HEK293 (cell line): Measurements from ENCODE around the gene ZSCAN2.

Experiments used
- CTCF ChIA-PET: fragments of 350-600 bp; formaldehyde crosslinking; extraction: SDS; loops from one replicate; lab custom pipeline; 2021; ENCODE audit warnings: antibody characterized with exemption; lab: Yijun Ruan, JAX
- POLR2A ChIA-PET: fragments of 300-600 bp; formaldehyde crosslinking; extraction: SDS; loops from one replicate; lab custom pipeline; 2020; ENCODE audit warnings: antibody characterized with exemption, inconsistent platforms; lab: Yijun Ruan, JAX
- H3K27ac ChIP-seq: fragments of 200-500 bp; sonication (Bioruptor generic); 2 replicates; pipeline ENCODE4 v1.5.1; 2014; ENCODE audit warnings: low read depth, low read length, control low read depth, inconsistent platforms; ENCODE audit errors: extremely low read depth
- H3K36me3 ChIP-seq, 2 experiments: fragments of 200-500 bp in 1 of 2; sonication (Bioruptor generic) in 1 of 2; 1 replicate in 1 of 2; 2 replicates in 1 of 2; pipeline ENCODE4 v1.5.1; 2014 to 2017; ENCODE audit warnings: inconsistent platforms in 2 of 2, low read length in 2 of 2; ENCODE audit not compliant: control insufficient read depth in 2 of 2, insufficient read depth in 1 of 2
- H3K4me1 ChIP-seq: fragments of 200-500 bp; sonication (Bioruptor generic); 2 replicates; pipeline ENCODE4 v1.5.1; 2014; ENCODE audit warnings: mild to moderate bottlenecking, low read length, inconsistent platforms; ENCODE audit not compliant: control insufficient read depth, insufficient read depth
- H3K4me3 ChIP-seq: 2 replicates; pipeline ENCODE4 v1.5.1; 2011; ENCODE audit warnings: low read depth, mild to moderate bottlenecking, control low read depth, low read length, moderate library complexity
- H3K9me3 ChIP-seq: fragments of 200-500 bp; sonication (Bioruptor generic); 2 replicates; pipeline ENCODE4 v1.5.1; 2014; ENCODE audit warnings: low read depth, low read length, inconsistent platforms; ENCODE audit not compliant: control insufficient read depth, insufficient read depth
- GLIS2 ChIP-seq: fragments of 450-650 bp; formaldehyde crosslinking; IDR thresholded peaks from 2 replicates; pipeline ENCODE4 v1.5.1; 2016; ENCODE audit warnings: missing biosample characterization, missing genetic modification characterization
- HOXD13 ChIP-seq: sonication (generic); formaldehyde crosslinking; IDR thresholded peaks from 2 replicates; pipeline ENCODE4 v1.8.0; 2022; ENCODE audit warnings: missing genetic modification reagents, borderline replicate concordance
- SALL2 ChIP-seq: fragments of 450-650 bp; formaldehyde crosslinking; IDR thresholded peaks from 2 replicates; pipeline ENCODE4 v1.5.0; 2017; ENCODE audit warnings: missing biosample characterization, mild to moderate bottlenecking, missing genetic modification characterization, borderline replicate concordance
- ZBTB17 ChIP-seq: fragments of 450-650 bp; formaldehyde crosslinking; IDR thresholded peaks from 2 replicates; pipeline ENCODE4 v1.5.1; 2016; ENCODE audit warnings: missing biosample characterization, missing genetic modification characterization
- ZBTB7A ChIP-seq: fragments of 450-650 bp; formaldehyde crosslinking; IDR thresholded peaks from 2 replicates; pipeline ENCODE4 v1.5.1; 2016; ENCODE audit warnings: low read depth, missing biosample characterization, missing genetic modification characterization
- ZEB2 ChIP-seq: fragments of 450-650 bp; formaldehyde crosslinking; IDR thresholded peaks from 2 replicates; pipeline ENCODE4 v1.5.1; 2016; ENCODE audit warnings: missing biosample characterization, missing genetic modification characterization
- ZFP37 ChIP-seq: fragments of 450-650 bp; formaldehyde crosslinking; IDR thresholded peaks from 2 replicates; pipeline ENCODE4 v1.5.1; 2016; ENCODE audit warnings: missing biosample characterization, missing genetic modification characterization
- ZNF138 ChIP-seq: fragments of 450-650 bp; formaldehyde crosslinking; IDR thresholded peaks from 2 replicates; pipeline ENCODE4 v1.5.1; 2016; ENCODE audit warnings: missing biosample characterization, missing genetic modification characterization, borderline replicate concordance
- ZNF146 ChIP-seq: fragments of 450-650 bp; formaldehyde crosslinking; IDR thresholded peaks from 2 replicates; pipeline ENCODE4 v1.5.1; 2016; ENCODE audit warnings: missing biosample characterization, missing genetic modification characterization
- ZNF157 ChIP-seq: fragments of 450-650 bp; formaldehyde crosslinking; IDR thresholded peaks from 2 replicates; pipeline ENCODE4 v1.5.1; 2016; ENCODE audit warnings: missing biosample characterization, missing genetic modification characterization
- ZNF239 ChIP-seq: fragments of 450-650 bp; formaldehyde crosslinking; IDR thresholded peaks from 2 replicates; pipeline ENCODE4 v1.5.1; 2016; ENCODE audit warnings: missing biosample characterization, missing genetic modification characterization
- ZNF311 ChIP-seq: fragments of 450-650 bp; formaldehyde crosslinking; IDR thresholded peaks from 2 replicates; pipeline ENCODE4 v1.5.1; 2017; ENCODE audit warnings: missing biosample characterization, missing genetic modification characterization, borderline replicate concordance
- ZNF404 ChIP-seq: fragments of 450-650 bp; formaldehyde crosslinking; IDR thresholded peaks from 2 replicates; pipeline ENCODE4 v1.5.1; 2017; ENCODE audit warnings: missing biosample characterization, missing genetic modification characterization
- ZNF473 ChIP-seq: fragments of 450-650 bp; formaldehyde crosslinking; IDR thresholded peaks from 2 replicates; pipeline ENCODE4 v1.5.1; 2017; ENCODE audit warnings: missing biosample characterization, missing genetic modification characterization
- ZNF513 ChIP-seq: fragments of 450-650 bp; IDR thresholded peaks from 2 replicates; pipeline ENCODE4 v1.5.1; 2018; ENCODE audit warnings: missing biosample characterization, missing genetic modification characterization
- ZNF548 ChIP-seq: fragments of 450-650 bp; formaldehyde crosslinking; IDR thresholded peaks from 2 replicates; pipeline ENCODE4 v1.5.1; 2016; ENCODE audit warnings: missing biosample characterization, missing genetic modification characterization
- ZNF654 ChIP-seq: fragments of 450-650 bp; formaldehyde crosslinking; IDR thresholded peaks from 2 replicates; pipeline ENCODE4 v1.5.1; 2016; ENCODE audit warnings: low read depth, missing biosample characterization, missing genetic modification characterization
- ZNF701 ChIP-seq: fragments of 450-650 bp; formaldehyde crosslinking; IDR thresholded peaks from 2 replicates; pipeline ENCODE4 v1.5.1; 2016; ENCODE audit warnings: missing biosample characterization, missing genetic modification characterization
- ZNF776 ChIP-seq: fragments of 450-650 bp; formaldehyde crosslinking; IDR thresholded peaks from 2 replicates; pipeline ENCODE4 v1.5.0; 2017; ENCODE audit warnings: missing biosample characterization, missing genetic modification characterization, borderline replicate concordance
- ZSCAN16 ChIP-seq: fragments of 450-650 bp; formaldehyde crosslinking; IDR thresholded peaks from 2 replicates; pipeline ENCODE4 v1.5.1; 2016; ENCODE audit warnings: missing biosample characterization, missing genetic modification characterization
- ZSCAN30 ChIP-seq: fragments of 450-650 bp; IDR thresholded peaks from 2 replicates; pipeline ENCODE4 v1.5.1; 2018; ENCODE audit warnings: missing biosample characterization, mild to moderate bottlenecking, missing genetic modification characterization, moderate library complexity
- TF ChIP-seq, protein P1 (sequence below): fragments of 450-650 bp; formaldehyde crosslinking; IDR thresholded peaks from 2 replicates; pipeline ENCODE4 v1.5.1; 2016; ENCODE audit warnings: missing biosample characterization, missing genetic modification characterization
- TF ChIP-seq, protein P2 (sequence below): fragments of 450-650 bp; formaldehyde crosslinking; IDR thresholded peaks from 2 replicates; pipeline ENCODE4 v1.5.1; 2016; ENCODE audit warnings: missing biosample characterization, missing genetic modification characterization
- TF ChIP-seq, protein P3 (sequence below): fragments of 450-650 bp; formaldehyde crosslinking; IDR thresholded peaks from 2 replicates; pipeline ENCODE4 v1.5.1; 2016; ENCODE audit warnings: missing biosample characterization, missing genetic modification characterization

Gene ZSCAN2

DNA sequence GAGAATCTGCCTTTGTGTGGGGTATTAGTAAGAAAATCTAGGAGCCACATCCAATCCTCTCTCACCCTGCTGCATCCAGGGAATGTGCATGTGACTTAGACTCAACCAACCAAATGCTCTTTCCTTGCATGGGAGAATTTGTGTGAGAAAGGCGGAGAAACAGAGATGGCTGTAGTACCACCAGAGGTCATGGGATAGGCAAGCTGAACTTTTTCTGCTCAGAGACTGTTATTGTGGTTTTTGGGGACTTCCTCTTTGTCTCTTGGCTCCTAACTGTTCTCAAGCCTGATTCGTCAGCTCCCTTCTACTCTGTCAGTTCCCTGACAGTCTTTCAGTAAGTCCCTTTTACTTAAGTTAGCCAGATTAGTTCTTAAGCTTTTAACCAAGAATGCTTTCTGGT, 2.6 kb upstream of the ZSCAN2 start (continued):
- TF ChIP-seq ZNF311 (tag by site-specific recombination), result no peak
- no peak for TF ChIP-seq ZNF404 (tag by site-specific recombination)
- no peak for TF ChIP-seq ZNF146
- TF ChIP-seq ZNF776, result no peak
- TF ChIP-seq GLIS2 (tag by site-specific recombination), result no peak
- TF ChIP-seq, all 188 proteins: peak for 0

GRCh38 chr15:84598993-84599392, 1.8 kb upstream of the ZSCAN2 start:
- H3K4me3 ChIP-seq, result no peak overlapping the region

DNA sequence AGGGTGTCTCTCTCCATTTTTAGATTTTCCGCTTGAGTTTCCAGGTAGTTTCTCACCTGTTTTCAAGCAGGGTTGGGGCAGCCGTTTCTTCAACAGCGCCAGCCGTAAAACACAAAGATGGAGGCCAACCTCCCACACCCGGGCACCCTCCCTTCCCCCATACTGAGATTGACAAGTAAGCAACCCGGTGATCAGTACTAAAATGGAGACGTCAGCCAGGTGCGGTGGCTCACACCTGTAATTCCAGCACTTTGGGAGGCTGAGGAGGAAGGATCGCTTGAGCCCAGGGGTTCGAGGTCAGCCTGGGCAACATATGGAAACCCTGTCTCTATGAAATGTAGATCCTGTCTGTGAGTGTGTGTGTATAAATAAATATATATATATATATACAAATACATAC, 903 bp upstream of the ZSCAN2 start:
- Histone ChIP-seq H3K9me3 (no peaks in the 10 kb centered on the region), H3K4me1 (peaks cover 16% of the 10 kb centered on the region), H3K27ac (no peak overlapping the region), H3K4me3 (no peak overlapping the region), H3K36me3 (peaks cover 0 to 10% of the 10 kb centered on the region in 2 experiments; a peak in 2 of 3 replicates)
- POLR2A ChIA-PET, result interaction anchor here (0.8 to 2.6 kb wide), 7 partner anchors 24 to 131 kb away, joined by 3 to 29 read pairs (median 5); partner anchors contain the start of genes SEC11A and WDR73
- CTCF ChIA-PET, result interaction anchor here (0.8 to 3.8 kb wide), 28 partner anchors 9 to 569 kb away, joined by 3 to 29 read pairs (median 5); partner anchors contain the start of gene WDR73
- TF ChIP-seq ZFP37 (tag by site-specific recombination), result no peak
- TF ChIP-seq, protein P1, sequence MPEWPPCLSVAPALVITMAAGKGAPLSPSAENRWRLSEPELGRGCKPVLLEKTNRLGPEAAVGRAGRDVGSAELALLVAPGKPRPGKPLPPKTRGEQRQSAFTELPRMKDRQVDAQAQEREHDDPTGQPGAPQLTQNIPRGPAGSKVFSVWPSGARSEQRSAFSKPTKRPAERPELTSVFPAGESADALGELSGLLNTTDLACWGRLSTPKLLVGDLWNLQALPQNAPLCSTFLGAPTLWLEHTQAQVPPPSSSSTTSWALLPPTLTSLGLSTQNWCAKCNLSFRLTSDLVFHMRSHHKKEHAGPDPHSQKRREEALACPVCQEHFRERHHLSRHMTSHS (tag by site-specific recombination), result no peak
- TF ChIP-seq ZNF513 (tag by site-specific recombination), result no peak
- no peak for TF ChIP-seq SALL2
- no peak for TF ChIP-seq ZBTB17
- TF ChIP-seq, protein P2, sequence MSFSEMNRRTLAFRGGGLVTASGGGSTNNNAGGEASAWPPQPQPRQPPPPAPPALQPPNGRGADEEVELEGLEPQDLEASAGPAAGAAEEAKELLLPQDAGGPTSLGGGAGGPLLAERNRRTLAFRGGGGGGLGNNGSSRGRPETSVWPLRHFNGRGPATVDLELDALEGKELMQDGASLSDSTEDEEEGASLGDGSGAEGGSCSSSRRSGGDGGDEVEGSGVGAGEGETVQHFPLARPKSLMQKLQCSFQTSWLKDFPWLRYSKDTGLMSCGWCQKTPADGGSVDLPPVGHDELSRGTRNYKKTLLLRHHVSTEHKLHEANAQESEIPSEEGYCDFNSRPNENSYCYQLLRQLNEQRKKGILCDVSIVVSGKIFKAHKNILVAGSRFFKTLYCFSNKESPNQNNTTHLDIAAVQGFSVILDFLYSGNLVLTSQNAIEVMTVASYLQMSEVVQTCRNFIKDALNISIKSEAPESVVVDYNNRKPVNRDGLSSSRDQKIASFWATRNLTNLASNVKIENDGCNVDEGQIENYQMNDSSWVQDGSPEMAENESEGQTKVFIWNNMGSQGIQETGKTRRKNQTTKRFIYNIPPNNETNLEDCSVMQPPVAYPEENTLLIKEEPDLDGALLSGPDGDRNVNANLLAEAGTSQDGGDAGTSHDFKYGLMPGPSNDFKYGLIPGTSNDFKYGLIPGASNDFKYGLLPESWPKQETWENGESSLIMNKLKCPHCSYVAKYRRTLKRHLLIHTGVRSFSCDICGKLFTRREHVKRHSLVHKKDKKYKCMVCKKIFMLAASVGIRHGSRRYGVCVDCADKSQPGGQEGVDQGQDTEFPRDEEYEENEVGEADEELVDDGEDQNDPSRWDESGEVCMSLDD (tag by site-specific recombination), result no peak
- no peak for TF ChIP-seq ZNF239 (tag by site-specific recombination)
- no peak for TF ChIP-seq ZNF701
- TF ChIP-seq ZSCAN16 (tag by site-specific recombination), result no peak
- TF ChIP-seq ZNF138 (tag by site-specific recombination), result no peak
- TF ChIP-seq ZNF548 (tag by site-specific recombination), result no peak
- TF ChIP-seq HOXD13, result no peak

More at GRCh38 chr15:84598993-84599392, 1.8 kb upstream of the ZSCAN2 start:
- peaks cover 0 to 5% of the 10 kb centered on the region in 2 experiments; a peak in 2 of 3 replicates for H3K36me3 ChIP-seq
- no peak for TF ChIP-seq ZNF157
- no peak for TF ChIP-seq ZNF473 (tag by site-specific recombination)
- TF ChIP-seq ZBTB7A, result no peak
- peak; percentile 69 for TF ChIP-seq ZNF654
- TF ChIP-seq, protein P3, sequence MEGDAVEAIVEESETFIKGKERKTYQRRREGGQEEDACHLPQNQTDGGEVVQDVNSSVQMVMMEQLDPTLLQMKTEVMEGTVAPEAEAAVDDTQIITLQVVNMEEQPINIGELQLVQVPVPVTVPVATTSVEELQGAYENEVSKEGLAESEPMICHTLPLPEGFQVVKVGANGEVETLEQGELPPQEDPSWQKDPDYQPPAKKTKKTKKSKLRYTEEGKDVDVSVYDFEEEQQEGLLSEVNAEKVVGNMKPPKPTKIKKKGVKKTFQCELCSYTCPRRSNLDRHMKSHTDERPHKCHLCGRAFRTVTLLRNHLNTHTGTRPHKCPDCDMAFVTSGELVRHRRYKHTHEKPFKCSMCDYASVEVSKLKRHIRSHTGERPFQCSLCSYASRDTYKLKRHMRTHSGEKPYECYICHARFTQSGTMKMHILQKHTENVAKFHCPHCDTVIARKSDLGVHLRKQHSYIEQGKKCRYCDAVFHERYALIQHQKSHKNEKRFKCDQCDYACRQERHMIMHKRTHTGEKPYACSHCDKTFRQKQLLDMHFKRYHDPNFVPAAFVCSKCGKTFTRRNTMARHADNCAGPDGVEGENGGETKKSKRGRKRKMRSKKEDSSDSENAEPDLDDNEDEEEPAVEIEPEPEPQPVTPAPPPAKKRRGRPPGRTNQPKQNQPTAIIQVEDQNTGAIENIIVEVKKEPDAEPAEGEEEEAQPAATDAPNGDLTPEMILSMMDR, result peak; percentile 22; the same call in 1 of the 2 replicates
- TF ChIP-seq ZFP37 (tag by site-specific recombination), result 0 out of 2 replicates have a peak, but pooled peaks have one; percentile 42
- no peak for TF ChIP-seq ZSCAN30 (tag by site-specific recombination)
- TF ChIP-seq ZEB2 (tag by site-specific recombination), result no peak
- H3K27ac ChIP-seq, result no peak overlapping the region
- no peaks in the 10 kb centered on the region for H3K9me3 ChIP-seq
- peaks cover 16% of the 10 kb centered on the region; the same call in 1 of the 2 replicates for H3K4me1 ChIP-seq
- CTCF ChIA-PET, result interaction anchor here (0.6 to 3.8 kb wide), 54 partner anchors 10 to 1006 kb away, joined by 3 to 29 read pairs (median 4); partner anchors contain the start of gene WDR73
- POLR2A ChIA-PET, result interaction anchor here (0.6 kb wide), 1 partner anchor 46 kb away, joined by 3 read pairs; no protein-coding TSS in a partner anchor
